Measurements from ENCODE around the gene MSMB.
"Not testable (repeated sequence)": the region's sequence is repeated elsewhere in the genome, so short reads cannot be mapped to it uniquely, and the experiment has no call there.

MSMB gene

DNA sequence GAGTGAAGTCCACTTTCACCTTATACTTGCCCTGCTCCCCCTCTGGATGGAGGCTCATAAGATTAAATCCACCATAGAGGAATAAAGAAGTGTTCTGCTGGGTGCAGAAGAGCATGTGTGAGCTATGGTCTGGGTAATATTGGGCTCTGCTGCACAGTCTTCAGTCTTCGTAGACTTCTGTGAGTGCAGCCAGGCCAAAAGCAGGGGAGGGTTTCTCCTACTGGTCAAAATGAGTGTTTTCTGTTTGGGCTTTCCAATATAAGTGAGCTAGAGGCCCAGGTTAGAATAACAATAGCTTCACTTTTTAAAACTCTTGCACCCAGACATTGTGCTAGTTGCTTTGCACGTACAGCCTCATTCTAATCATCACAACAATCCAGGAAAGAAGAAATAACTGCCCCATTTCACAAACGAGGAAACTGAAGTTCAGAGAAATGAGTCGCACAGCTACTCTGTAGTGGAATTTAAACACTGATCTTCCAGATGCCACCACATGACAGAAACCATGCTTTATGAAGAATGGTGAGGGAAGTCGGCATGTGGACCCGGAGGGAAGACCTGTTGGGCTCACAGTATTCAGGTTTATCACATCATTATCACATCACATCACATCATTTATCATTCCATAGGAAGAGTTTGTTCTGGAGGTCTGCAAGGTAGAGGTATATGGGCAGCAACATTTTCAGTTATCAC lies 23.8 kb upstream of the MSMB start:
- DNase-seq: no peak

DNA sequence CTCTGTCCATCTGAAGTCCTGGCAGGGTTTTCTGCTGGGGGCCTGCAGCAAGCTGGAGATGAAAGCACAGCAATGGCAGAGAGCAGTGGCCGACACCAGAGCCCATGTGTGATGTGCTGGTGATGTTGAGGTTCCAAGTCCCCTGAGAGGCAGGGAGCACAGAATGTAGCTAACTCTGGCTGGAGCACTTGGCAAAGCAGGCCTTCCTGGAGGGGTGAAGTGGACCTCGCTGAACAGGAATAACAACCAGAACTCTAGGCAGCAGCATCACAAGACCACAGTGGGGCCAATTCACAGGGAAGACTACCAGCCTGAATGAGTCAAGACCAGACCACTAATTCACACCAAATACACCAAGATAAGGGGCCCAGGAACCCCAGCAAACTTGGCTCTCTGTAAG lies 22.8 kb upstream of the MSMB start:
- DNase-seq: no peak

DNA sequence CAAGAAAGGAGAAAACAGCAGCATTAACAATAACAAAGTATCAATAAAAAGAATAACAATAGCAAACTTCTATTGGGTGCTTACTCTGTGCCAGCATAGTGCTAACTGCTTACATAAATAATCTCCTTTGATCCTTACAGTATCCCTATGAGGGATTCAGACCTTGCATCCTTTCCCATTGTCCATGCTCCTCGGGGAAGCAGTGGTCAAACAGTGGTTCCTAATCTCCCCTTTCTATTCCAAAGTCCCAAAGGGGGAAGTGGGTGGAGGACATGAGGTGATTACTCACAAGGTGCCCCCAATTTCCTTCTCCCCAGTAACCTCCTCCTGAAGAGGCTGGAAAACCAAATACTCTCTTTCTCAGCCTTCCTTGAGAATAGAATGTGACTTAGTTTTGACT lies 22.0 kb upstream of the MSMB start:
- no peak for DNase-seq

DNA sequence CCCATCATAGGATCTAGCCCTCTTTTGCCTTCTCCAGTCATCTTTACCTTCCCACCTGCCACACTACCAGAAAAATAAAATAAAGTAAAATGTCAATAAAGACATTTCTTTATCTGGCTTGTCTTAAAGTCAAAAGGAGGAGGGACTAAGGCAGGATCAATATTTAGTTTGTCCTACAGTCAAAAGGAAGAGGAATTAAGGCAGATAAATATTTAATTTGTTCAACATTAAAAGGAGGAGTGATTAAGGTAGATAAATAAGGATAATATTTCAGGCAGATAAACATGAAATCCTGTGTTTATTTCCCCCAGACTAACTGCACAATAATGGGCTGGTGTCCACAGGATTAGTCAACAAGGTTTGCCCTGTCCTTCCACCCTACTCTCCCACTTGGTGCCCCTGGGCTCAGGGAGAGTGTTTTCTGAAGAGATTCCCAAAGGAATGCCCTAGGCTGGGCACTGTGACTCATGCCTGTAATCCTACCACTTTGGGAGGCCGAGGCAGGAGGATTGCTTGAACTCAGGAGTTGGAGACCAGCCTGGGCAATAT lies 18.3 kb upstream of the MSMB start:
- DNase-seq: no peak

DNA sequence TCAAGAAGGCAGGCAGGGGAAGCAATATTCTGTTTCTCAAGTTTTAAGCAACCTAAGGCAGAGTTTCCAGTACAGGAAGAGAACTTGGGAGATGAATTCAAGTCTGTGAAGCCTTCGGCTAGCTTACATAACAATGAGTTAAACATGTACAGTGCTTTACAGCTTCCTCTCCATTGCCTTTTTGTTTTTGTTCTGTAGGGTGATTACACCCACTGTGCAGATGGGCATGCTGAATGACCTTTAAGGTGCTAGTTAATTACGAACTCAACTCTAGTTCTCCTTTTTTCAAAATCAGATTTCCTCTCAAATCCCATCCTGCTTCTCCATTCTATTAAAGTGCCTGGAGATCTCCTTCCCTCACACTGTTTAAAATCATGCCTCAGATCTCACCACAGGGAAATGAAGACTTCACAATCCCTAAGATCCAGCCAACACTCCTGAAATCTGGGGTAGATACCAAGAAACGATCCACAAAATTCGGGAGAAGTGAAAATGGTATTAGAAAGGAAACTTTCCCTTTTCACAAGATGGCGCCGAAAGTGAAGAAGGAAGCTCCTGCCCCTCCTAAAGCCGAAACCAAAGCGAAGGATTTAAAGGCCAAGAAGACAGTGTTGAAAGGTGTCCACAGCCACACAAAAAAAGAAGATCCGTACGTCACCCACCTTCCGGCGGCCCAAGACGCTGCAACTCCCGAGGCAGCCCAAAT lies 16.8 kb upstream of the MSMB start:
- DNase-seq: no peak

DNA sequence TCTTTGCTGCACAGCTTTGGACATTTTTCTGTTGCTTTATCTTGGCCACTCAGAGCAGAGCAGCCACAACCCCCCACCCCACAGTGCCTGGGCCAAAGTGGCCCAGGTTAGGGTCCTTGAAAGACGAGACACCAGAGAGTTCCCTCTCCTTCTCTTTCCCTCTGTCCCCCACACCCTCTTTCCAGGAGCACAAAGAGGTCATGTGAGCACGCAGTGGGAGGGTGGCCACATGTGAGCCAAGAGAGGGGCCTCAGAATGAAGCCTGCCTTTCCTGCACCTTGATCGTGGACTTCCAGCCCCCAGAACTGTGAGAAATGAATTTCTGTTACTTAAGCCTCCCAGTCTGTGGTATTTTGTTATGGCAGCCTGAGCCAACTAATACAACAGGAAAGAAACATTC lies 14.6 kb upstream of the MSMB start:
- DNase-seq: no peak

DNA sequence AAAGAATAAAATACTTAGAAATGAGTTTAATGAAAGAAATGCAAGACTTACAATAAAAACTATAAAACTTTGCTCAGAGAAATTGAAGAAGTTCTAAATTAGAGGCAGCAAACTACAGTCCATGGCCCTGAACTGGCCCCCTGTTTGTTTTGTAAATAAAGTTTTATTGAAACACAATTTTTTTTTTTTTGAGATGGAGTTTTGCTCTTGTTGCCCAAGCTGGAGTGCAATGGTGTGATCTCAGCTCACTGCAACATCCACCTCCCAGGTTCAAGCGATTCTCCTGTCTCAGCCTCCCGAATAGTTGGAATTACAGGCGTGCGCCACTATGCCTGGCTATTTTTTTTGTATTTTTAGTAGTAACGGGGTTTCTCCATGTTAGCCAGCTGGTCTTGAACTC lies 11.9 kb upstream of the MSMB start:
- not testable (repeated sequence) for DNase-seq

DNA sequence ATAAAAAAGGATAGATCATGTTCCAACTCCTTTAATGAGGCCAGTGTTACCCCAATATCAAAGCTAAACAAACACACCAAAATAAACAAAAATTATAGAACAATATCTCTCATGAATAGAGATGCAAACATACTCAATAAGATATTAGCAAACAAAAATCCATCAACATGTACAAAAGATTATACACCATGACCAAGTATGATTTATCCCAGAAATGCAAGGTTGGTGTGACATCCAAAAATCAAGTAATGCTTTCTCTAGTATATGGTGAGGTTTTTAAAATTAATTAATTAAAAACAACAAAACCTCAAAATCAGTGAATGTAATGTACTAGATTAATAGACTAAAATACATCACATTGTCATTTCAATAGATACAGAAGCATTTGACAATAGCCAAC lies 11.0 kb upstream of the MSMB start:
- no peak for DNase-seq

DNA sequence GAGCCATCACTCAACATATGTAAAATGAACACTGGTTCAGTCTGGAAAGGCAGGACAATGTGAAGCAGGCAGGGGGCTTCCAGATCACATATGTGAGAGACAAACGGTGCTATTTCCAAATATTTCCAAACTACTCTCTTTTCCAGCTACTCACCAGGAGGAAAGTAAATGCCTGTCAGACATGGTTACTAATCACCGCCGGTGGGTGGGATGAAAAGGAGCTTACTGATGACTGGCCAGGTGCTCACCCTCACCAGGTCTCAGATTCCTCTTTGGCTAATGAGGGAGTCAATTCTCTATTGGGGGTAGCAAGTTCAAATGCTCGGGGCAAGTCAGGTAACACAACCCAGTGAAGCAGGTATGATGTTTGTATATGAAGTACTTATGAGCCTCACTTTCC lies 9.7 kb upstream of the MSMB start:
- no peak for DNase-seq

DNA sequence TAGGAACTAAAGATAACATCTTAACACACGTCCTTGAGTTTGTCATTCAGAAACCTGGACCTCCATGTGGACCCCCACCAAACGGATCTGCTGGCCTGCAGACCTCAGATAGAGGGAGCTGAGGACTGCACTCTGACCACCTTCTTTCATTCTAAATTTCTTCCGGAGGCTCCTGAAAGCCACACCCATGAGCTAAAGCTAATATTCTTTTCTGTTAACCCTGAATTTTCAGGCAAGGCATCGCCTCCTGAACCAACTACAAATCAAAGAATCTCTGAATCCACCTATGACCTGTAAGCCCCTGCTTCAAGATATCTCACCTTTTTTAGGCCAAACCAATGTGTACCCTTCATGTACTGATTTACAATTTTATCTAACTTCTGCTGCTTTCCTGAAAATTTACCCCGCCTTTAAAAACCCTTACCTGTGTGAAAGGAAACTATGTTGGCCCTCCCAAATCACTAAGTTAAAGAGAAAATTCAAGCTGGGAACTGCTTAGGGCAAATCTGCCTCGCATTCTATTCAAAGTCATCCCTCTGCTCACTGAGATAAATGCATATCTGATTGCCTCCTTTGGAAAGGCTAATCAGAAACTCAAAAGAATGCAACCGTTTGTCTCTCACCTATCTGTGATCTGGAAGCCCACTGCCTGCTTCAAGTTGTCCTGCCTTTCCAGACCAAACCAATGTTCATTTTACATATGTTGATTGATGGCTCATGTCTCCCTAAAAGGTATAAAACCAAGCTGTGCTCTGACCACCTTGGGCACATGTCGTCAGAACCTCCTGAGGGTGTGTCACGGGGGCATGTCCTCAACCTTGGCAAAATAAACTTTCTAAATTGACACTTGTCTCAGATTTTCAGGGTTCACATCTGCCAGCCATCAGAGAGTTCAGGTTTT lies 7.7 kb upstream of the MSMB start:
- no peak for DNase-seq

DNA sequence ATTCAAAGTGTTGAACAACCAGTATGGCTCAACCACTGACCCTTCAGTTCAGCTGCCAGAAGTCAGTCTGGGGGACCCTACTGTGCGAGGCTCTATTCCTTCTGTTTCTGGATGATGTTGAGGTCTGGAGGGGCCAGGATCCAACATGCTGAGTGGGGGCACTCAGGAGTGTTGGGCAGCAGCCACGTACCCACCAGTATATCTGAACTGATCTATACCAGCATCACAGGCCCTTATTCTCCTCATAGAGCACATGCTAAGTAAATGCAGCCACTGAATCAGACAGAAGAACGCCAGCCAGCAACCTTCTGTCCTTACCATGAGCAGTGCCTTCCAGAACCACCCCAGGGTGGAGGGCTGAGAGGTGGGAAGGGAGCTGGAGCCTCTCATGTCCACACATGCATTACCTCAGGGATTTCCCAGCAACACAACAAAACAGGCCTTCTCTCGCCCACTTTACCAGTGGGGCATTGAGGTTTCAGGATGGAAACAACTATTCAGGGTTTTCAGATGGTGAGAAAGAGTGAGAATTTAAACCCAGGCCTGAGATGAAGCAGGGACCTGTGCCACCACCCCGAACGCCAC lies 6.8 kb upstream of the MSMB start:
- DNase-seq: no peak

DNA sequence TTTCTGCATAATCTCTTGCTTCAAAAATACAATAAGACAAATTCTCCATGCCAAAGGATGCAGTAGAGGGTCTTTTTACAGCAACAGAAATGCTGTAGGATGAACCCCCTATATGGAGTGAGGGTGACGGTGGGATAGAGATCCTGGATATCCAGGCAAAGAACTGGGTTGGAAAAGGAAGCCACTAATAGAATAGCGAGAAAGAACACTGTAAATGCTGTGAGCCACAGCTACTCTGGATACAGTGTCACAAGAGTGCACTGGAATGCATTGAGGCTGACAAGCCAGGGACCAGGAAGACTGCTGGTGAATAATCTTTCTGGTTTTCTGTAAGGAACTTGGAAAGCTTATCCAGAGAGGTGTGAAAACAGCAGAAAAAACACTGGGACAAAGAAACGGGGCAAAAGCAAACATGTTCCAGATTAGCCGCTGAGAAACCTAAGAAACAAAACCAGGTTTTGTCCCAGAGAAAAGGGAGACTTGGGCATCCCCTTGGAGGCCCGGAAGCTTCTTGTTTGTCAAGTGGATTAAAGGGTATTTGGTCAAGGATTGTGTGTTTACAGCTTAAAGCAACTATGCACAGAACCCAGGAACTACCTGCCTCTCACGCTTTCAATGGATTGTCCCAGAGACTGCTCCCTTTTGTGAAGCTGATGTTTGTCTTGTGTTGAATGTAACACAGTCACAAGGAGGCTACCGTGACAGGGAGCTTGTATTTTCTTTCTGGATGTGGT lies 6.2 kb upstream of the MSMB start:
- no peak for DNase-seq

DNA sequence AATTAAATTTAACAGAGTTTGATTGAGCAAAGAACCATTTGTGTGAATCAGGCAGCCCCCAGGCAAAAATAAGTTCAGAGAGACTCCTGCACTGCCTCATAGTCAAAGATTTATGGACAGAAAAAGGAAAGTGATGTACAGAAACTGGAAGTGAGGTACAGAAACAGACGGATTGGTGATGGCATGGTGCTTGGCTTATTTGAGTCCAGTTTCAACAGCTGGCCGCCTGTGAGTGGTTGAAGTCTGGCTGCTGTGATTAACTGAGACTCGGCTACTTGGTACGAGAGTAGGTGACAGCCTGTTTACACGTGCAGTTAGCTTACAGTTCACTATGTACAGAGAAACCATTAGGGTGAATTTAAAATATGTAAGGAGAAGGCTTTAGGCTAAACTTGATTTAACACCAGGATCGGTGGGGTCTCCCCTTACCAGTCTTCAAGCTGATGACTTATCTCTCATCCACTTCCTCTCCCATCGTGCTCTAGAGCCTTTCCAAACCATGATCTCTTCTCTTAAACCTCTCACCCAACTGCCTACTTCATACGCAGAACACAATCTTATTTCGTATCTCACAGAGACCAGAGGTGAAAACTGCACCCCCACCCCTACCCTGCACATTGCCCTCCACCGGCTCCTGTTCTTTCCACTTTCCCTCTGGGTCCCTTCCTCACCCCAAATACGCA lies 5.0 kb upstream of the MSMB start:
- DNase-seq: no peak

DNA sequence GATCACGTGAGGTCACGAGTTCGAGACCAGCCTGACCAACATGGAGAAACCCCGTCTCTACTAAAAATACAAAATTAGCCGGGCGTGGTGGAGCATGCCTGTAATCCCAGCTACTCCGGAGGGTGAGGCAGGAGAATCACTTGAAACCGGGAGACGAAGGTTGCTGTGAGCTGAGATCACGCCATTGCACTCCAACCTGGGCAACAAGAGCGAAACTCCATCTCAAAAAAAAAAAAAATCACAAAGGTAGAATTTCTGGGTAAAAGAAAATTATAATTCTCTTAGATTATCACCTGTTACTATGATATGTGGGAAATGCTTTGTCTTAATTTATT lies 3.4 kb upstream of the MSMB start:
- DNase-seq: not testable (repeated sequence)

DNA sequence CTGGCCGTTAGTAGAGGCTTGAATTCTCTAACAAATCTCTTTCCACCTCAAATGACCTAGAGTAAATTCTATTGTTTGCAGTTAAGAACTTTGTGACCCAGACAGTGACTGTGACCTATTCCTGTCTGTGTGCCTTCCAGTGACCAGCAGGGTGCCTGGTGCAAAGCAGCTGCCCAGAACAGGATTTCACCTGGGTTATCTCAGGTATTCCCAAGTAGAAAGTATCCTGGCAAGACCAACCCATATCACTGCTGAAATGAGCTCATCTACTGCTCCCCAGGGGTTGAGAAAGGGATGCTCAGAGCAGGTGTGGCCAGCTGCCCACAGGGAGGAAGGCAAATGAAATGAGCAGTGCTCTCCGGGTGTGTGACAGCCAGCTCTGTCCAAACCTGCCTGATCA lies 2.1 kb upstream of the MSMB start:
- DNase-seq: no peak

DNA sequence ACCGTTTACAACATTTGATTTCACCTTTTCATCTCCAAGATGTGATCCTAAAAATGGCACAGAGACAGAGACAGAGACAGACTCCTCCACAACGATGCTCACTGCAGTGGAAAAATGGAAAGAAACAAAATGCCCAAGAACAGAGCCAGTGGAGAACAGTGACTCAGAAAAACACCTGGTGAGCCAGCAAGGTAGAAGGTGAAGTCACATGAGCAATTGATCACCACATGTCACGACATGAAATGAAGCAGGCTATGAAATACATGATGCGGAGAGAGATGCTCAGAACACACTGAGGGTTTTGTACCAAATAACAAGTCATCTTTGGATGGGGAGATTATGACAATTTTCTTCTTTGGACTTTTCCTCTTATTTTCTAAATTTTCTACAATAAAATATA lies 3.5 kb downstream of the MSMB start:
- no peak for DNase-seq

DNA sequence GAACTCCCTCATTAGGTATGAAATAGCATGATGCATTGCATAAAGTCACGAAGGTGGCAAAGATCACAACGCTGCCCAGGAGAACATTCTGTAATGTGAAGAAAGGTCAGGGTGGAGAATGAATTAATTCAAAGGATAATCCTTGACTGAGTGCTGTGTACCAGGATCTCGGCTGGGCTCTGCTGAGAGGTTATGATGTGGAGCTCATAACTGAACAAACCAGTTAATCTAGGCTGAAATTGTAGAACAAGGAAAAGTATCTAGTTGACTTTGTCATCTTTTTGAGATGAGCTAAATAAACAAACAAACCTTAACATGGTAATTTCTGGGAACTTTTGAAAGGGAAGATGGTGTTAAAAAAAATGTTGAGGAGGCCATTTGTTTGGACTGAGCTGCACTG lies 6.1 kb downstream of the MSMB start:
- no peak for DNase-seq

DNA sequence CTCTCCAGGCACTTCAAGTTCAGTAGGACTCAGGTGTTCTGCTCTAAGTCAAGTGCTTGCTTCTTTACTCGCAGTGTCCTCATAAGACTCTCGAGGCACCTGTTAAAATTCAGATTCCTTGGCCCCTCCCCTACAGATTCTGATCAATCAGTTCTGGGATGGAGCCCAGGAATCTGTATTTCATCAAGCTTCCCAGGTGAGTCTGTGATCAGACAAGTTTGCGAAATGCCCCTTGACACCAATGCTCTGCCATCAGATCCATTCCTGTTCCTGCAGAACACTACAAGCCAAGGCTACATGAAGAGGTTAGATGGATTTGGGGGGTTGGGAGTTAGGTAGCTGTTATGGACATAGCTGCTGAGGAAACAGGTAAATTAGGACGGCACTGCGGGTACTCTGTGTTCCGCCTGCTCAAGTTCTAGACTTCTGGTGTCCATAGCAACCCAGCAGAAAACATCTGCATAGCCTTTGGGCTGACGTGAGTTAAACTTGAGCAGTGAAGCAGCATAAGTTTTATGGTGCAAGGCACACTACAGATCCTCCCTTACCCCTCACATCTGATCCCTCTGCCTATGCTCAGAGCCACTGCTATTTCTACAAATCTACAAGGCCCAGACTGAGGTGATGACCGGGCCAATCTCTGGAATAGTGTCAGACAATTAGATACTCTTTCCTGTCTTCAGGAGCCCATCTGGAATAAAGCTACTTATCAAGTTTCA lies 8.8 kb downstream of the MSMB start:
- no peak for DNase-seq

DNA sequence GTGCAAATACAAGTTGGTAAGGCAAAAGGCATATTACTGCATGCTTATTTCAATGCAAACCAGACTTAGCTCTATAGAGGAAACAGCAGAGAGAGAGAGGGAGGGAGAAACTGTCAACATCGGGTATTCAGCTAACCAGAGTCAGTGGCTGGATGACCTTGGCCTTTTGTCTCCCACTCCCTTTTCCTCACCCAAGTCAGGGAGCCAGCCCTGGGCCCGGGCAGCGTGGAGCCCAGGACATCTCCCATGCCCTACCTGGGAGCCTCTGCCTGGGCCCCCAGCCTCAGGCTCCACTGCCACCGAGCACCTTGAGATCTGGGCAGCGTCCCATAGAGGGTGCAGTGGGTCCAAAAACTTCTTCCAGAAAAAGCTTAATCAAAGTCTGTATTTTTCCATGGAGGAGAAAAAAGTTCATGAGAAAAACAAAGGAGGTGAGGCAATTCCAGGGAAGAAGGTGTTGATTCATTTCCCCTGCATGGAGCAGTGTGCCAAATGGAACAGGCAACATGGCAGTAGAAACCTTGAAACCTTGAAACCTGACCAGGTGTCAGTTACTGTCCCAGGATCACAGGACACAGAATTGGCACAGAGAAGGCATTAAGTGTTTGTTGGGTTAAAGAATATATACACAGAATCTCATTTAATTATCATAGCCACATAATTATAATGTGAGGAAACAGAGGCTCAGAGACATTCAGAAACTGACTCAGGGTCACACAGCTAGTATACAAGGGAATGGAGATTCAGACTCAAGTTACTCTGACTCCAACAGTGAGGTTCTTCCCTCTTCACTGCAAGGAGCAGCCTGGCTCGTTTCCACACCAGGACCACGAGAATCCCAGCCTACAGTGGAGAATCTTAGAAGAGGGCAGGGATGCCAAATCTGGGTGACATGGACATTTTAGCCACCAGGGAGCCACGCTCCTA lies 9.9 kb downstream of the MSMB start:
- DNase-seq: no peak

DNA sequence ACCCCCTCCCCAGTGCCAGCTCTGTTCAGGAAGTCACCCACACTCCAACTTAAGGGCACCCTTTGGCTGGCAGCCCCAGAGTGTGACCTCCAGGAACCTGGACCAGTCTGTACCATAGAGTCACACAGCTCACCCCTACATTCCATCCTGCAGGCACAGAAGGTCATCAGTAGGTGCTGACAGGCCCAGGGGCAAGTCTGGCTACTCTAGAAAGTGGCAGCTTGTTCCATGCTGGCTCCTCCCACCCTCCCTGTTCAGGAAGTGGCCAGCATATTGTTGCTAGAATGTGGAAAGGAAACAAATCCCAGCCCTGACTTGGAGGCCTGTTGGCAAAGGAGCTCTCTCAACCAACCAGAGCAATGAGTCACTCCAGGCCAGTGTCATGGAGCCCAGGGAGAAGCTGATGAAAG lies 12.5 kb downstream of the MSMB start:
- DNase-seq: no peak

All from activated CD8-positive, alpha-beta memory T cell treated with anti-CD3 and anti-CD28 coated beads, Interleukin-2, amount 50 U/mL, for 4 hours (primary cell).